ENCODE data around the gene POLK.

DNA sequence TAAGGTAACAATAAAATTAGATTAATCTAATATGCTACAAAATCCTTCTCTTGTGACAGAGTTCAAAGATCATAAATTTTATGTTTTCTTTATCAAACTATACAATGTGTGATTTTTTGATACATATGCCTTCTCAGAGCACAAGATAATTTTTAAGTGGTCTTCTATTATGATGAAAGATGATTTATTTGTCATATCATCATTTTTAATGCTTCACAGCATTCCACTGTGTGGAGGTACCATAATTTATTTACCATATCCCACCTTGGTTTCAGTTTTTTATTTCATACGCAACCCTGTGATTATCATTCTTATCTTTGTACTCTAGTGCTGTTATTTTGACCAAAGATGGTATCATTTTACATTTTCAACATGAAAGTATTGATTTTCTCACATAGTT, 41.7 kb downstream of the POLK start:
- no peak for TF ChIP-seq POLR2A (IDR thresholded peaks at IDR 0.05)
- TF ChIP-seq, protein P1, sequence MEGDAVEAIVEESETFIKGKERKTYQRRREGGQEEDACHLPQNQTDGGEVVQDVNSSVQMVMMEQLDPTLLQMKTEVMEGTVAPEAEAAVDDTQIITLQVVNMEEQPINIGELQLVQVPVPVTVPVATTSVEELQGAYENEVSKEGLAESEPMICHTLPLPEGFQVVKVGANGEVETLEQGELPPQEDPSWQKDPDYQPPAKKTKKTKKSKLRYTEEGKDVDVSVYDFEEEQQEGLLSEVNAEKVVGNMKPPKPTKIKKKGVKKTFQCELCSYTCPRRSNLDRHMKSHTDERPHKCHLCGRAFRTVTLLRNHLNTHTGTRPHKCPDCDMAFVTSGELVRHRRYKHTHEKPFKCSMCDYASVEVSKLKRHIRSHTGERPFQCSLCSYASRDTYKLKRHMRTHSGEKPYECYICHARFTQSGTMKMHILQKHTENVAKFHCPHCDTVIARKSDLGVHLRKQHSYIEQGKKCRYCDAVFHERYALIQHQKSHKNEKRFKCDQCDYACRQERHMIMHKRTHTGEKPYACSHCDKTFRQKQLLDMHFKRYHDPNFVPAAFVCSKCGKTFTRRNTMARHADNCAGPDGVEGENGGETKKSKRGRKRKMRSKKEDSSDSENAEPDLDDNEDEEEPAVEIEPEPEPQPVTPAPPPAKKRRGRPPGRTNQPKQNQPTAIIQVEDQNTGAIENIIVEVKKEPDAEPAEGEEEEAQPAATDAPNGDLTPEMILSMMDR (IDR thresholded peaks at IDR 0.05) = no peak
- no peak for TF ChIP-seq POLR2AphosphoS5 (IDR thresholded peaks at IDR 0.05)

Data from suprapubic skin (tissue), 4 donors.